ENCODE measurements around the gene KLLN.
"Not testable (repeated sequence)": the region's sequence is repeated elsewhere in the genome, so short reads cannot be mapped to it uniquely, and the experiment has no call there.

The KLLN gene, protein sequence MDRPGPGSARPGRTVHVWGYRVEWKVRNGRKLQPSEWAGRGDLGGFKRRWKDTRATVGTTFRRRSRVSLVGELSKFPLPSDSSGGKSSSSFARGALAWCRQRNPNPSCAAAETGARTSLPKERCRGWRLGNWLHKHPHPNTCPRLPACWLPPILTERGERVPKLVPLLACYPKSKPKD

DNA sequence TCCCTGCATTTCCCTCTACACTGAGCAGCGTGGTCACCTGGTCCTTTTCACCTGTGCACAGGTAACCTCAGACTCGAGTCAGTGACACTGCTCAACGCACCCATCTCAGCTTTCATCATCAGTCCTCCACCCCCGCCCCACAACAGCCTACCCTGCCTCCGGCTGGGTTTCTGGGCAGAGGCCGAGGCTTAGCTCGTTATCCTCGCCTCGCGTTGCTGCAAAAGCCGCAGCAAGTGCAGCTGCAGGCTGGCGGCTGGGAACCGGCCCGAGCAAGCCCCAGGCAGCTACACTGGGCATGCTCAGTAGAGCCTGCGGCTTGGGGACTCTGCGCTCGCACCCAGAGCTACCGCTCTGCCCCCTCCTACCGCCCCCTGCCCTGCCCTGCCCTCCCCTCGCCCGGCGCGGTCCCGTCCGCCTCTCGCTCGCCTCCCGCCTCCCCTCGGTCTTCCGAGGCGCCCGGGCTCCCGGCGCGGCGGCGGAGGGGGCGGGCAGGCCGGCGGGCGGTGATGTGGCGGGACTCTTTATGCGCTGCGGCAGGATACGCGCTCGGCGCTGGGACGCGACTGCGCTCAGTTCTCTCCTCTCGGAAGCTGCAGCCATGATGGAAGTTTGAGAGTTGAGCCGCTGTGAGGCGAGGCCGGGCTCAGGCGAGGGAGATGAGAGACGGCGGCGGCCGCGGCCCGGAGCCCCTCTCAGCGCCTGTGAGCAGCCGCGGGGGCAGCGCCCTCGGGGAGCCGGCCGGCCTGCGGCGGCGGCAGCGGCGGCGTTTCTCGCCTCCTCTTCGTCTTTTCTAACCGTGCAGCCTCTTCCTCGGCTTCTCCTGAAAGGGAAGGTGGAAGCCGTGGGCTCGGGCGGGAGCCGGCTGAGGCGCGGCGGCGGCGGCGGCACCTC is at the start of gene KLLN, which contains the start of gene PTEN:
Gene KLLN (minus strand): TSS at position 481 of the 891 bp plus-strand sequence. CDS start 1,046 bp downstream, outside the sequence.
Gene PTEN (plus strand): TSS at position 573 of the 891 bp plus-strand sequence. CDS start 845 bp downstream, outside the sequence.
- DNase-seq, result peak; percentile 89

DNA sequence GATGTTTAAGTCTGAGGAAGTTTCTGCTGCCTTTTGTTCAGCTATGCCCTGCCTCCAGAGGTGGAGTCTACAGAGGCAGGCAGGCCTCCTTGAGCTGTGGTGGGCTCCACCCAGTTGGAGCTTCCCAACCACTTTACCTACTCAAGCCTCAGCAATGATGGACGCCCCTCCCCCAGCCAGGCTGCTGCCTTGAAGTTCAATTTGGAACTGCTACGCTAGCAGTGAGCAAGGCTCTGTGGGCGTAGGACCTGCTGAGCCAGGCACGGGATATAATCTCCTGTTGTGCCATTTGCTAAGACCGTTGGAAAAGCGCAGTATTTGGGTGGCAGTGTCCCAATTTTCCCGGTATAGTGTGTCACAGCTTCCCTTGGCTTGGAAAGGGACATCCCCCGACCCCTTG is 40.1 kb upstream of the KLLN start:
- not testable (repeated sequence) for DNase-seq

DNA sequence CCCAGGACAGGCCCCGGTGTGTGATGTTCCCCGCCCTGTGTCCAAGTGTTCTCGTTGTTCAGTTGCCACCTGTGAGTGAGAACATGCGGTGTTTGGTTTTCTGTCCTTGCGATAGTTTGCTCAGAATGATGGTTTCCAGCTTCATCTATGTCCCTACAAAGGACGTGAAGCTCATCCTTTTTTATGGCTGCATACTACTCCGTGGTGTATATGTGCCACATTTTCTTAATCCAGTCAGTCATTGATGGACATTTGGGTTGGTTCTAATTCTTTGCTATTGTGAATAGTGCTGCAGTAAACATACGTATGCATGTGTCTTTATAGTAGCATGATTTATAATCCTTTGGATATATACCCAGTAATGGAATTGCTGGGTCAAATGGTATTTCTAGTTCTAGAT is 34.6 kb upstream of the KLLN start:
- not testable (repeated sequence) for DNase-seq

DNA sequence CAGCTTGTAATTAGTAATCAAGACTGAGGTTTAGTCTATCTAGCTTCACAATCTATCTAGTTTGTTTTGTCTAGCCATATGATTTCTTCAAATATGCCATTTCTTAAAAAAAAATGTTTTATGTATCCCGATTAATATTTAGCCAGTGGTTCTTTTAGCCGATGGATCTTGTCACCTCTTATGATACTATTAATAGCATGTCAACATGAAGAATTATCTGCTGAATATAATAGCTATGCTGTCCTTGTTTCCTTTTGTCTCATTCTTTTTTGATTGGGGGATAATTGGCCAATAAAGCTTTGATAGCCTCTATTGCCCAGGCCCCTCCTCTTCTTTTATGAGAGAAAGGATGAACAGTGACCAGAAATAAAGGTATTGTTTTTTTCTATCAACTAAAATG is 32.9 kb upstream of the KLLN start:
- DNase-seq, result no peak

DNA sequence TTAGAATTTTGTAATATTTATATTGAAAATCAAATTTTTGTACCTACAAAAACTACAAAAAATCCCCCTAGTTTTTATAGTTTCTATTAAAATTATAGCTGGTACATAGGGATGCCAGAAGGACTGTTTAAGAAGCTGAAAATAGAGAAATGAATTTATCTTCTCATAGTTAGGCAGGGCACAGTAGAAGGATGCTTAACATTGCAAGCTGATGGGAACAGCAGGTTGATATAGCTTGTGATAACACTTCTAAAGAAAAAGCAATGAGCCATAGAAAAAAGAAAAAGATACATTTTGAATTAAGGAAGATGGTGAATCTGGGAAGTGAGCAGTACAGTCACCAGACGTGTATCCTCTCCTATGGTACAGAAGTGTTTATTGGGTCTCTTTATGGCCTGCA is 32.1 kb upstream of the KLLN start:
- no peak for DNase-seq

DNA sequence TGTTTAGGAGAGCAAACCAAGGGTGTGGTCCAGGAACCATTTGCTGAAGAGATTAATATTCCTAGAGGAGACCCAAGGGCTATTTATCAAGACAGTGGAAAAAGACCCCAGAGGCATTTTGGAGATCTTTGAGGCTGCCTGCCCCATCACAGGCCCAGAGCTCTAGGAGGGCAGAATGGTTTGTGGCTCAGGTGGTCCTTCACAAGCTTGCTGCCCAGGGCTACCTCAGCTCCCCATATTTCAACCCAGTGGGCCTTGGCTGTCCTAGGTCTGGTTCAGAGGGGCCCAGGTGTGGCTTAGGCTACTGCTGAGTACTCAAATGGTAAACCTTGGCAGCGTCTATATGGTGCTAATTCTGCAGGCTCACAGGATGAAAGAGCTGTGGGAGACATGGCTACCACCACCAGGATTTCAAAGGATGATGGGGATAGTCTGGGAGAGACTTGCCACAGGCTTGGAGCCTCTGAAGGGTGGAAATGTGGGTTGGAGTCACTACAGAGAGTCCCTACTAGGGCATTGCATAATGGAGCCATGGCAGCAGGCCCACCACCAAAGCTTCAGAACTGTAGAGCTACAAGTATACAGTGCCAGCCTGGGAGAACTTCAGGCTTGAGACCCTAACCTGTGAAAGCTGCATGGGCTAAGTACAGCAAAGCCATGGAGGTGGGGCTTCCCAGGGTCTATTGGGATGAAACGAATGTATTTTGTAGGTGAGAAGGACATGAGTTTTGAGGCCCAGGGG is 24.4 kb upstream of the KLLN start:
- no peak for DNase-seq

DNA sequence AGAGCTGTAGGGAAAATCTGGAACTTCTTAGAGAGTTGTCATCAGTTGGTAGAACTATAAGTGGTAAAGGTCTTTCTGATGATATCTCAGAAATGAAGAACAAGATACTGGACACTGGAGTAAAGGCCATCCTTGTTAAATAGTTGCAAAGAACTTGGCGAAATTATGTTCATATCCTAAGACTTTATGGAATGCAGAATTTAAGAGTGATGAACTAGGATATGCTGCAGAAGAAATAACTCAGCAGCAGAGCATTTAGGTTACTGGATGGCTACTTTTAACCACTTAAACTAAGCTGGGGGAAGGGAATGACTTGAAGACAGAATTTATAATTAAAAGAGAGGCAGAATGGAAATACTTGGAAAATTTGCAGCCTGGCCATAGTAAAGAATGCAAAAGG is 23.8 kb upstream of the KLLN start:
- no peak for DNase-seq

DNA sequence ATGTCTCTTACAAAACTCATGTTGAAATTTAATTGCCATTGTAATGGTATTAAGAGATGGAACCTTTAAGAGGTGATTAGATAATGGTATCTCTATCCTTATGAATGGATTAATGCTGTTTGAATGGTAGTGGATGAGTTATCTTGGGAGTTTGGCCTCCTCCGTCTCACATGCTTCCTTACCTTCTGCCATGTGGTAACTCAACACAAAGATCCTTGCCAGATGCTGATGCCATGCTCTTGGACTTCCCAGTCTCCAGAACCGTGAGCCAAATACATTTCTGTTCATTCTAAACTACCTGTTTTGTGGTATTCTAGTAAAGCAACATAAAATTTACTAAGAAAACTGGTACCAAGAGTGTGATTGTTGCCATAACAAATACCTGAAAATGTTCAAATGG is 23.3 kb upstream of the KLLN start:
- no peak for DNase-seq

DNA sequence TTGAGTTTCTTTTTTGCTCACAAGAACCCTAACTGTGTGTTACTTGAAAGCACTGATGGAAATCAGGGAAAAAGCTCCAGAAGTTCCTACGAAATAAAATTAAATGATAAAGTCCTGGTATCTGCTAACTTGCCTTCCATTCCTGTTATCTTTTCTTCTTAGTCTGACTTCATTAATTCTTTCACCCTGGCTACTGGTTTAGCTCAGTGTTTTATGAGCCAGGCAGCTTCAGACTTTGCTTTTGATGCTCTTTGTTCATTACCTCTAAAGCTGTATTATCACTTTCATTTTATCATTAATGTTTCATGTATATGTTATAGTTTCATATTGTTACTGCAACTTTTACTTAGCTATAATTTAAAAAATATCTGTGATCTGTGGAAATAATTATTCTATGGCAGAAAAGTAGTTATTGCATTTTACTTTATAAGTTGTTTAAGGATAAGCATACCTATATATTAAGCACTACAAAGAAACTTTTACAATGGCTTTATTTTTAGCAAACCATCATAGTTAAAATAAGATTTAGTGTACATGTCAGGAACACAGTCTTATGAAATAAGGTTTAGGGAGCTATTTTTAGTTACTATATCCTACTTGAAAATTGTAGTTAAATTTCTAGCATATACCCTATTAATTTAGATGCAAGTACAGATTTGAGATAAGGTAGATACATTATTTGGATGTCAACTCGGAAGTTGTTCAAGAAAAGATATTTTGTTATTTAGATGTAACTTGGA is 19.4 kb upstream of the KLLN start:
- no peak for DNase-seq

DNA sequence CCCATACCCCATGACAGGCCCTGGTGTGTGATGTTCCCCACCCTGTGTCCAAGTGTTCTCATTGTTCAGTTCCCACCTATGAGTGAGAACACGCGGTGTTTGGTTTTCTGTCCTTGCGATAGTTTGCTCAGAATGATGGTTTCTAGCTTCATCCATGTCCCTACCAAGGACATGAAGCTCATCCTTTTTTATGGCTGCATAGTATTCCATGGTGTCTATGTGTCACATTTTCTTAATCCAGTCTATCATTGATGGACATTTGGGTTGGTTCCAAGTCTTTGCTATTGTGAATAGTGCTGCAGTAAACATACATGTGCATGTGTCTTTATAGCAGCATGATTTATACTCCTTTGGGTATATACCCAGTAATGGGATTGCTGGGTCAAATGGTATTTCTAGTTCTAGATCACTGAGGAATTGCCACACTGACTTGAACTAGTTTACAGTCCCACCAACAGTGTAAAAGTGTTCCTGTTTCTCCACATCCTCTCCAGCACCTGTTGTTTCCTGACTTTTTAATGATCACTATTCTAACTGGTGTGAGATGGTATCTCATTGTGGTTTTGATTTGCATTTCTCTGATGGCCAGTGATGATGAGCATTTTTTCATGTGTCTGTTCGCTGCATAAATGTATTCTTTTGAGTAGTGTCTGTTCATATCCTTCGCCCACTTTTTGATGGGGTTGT is 18.2 kb upstream of the KLLN start:
- not testable (repeated sequence) for DNase-seq

DNA sequence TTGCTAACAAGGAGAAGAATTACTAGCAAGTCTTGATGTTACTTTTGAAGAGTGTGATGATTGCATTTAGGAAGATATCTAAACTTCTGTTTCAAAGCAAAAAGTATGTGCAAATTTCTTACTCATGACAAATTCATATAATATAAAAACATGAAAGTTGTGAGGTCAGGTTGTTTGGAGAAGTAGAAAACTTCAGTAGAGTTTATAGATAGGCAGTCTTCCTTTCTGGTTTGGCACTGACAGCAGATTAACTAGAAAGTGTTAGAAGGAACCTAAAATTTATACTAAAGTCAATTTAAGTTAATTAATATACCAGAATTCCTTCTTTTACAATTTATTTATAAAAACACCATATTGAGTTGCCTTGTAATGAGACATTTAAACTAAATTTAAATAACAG is 17.0 kb upstream of the KLLN start:
- DNase-seq, result no peak

DNA sequence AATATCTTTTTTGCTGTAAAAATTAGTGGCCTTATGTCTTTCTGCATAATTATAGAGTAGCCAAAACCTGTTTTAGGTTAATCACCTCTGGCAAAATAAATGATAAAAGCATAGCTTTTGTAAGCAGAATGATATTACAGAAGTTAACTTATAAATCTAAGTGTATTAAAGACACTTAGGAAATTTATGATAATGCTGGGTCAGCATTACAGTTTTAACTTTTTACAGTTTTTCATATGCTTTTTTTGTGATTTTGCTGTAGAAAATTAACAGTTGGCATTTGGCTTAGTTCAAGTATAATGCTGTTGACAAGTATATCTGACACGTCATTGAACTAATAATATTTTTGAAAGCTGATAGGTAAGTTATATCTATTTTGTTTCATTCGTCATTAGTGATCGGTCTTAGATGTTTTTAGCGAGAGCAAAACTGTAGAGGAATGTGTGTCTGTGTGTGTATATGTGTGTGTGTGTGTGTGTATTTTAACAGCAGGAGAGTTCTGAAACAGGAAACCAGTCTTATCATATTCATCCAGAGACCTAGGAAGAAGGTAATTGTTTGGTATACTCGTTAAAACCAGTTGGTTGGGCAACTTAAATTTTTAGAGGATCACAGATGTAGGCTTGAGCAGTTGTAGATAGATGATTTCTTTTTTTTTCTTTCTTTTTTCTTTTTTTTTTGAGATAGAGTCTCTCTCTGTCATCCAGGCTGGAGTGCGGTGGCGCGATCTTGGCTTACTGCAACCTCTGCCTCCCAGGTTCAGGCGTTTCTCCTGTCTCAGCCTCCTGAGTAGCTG is 15.5 kb upstream of the KLLN start:
- DNase-seq, result no peak

DNA sequence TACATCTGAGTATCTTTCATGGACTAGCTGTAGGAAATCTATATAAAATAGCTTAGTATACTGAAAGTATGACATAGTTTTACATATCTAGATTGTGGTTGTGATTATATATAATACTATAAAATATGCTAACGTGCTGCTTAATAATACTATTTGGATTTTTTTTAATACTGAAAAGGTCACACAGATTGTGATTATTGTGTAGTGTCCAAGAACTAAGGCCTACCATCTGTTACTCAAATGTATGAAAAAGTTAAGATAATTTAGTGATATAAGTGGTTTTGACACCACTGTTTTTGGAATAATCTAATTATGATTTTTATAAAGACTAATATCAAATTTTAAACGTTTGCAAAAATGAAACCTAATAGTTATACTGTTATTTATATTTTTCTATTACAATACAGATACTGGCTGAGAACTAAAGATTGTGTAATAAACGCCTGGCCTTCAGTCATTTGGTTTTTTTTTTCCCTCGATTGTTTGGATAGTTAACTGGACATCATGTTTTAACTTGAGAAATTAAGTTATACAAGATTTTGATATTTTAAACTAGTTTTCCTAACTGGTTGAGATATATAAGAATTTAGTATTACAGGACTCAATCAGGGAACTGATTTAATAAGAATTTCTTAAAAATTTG is 12.7 kb upstream of the KLLN start:
- DNase-seq, result no peak

DNA sequence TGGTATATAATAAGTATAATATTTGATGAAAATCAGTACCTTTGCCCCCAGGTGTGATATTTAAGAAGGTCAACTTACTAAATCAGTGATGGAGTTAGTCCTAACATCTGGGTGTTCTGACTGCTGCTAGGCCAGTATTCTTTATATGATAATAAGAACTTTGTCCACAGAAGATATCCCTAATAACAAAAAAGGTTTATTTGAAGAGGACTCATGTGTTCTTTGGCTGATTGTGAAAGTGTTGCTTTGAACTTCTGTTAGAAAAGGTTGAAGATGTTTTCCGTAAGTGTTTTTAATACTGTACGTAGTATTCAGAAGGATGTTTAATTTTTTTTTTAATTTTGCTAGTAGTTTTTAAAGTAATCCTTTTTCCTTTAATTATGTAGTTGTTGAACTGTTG is 10.3 kb upstream of the KLLN start:
- DNase-seq, result no peak

DNA sequence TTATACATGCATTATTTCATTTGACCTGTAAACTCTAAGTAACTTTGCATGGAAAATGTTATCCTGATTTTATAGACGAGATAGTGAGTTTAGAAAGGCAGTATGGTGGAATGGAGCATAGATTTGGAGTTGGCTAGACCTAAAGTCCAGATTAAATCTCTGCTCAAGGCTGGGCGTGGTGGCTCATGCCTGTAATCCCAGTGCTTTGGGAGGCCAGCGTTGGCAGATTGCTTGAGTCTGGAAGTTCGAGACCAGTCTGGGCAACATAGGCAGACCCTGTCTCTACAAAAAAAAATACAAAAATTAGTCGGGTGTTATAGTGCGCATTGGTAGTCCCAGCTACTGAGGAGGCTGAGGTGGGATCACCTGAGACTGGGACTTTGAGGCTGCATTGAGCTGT is 9.5 kb upstream of the KLLN start:
- DNase-seq, result no peak

DNA sequence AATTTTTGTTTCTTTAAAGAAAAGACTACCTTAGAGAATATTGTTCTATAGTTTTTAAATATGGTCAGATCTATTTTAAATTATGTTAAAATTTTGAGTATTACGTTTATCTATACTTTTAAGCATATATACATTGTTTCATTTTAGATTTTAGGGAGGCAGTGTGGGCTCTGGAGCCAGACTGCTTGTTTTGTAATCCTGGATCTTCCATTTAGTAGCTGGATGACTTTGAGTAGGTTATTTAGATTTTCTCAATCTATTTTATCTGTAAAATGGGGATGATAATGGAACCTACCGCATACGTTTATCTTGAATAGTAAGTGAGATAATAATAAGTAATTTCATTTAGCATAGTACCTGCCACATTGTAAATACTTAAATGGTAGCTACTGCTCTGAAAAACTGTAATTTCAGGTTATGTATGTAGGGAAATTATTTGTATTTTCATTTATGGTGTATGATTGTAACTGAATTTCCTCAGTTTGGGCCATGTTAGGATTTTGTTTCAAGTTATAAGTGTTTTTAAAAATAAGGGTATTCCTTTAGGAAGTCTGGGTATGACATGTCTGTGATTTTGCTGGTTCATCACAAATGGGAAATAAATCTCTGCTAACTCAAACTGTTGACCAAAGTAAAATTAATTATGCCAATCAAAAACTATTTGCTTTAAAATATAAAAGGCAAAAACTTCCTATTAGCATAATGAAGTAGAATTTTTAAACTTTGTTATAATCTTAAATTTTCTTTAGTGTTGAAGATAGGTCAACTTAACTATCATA is 6.6 kb upstream of the KLLN start:
- no peak for DNase-seq

DNA sequence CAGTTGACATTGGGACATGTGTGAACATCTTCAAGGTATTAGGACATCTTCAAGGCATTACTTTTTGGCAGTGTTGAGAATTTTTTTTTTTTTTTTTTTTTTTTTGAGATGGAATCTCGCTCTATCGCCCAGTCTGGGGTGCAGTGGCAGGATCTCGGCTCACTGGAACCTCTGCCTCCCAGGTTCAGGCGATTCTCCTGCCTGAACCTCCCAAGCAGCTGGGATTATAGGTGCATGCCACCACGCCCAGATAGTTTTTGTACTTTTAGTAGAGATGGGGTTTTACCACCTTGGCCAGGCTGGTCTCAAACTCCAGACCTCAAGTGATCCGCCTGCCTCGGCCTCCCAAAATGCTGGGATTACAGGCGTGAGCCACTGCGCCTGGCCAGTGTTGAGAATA is 5.8 kb upstream of the KLLN start:
- not testable (repeated sequence) for DNase-seq

DNA sequence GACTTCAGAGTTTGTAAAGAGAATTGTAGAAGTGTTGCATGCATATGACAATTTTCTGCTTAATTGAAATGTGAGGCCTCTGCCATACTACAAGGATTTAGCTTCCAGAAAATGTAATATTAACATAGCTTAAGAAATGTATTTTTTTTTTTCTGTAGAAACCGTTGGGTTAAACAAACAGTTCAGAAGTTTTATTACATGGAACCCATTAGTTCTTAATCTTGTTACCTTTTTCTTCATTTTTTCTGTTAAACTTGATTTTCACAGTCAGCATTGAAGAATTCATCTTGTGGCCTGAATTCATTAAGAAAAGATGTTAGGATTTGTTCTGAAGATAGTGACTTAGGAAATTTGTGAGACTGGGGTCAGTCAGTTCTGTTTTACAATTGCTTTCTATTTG is 4.9 kb upstream of the KLLN start:
- DNase-seq, result no peak

DNA sequence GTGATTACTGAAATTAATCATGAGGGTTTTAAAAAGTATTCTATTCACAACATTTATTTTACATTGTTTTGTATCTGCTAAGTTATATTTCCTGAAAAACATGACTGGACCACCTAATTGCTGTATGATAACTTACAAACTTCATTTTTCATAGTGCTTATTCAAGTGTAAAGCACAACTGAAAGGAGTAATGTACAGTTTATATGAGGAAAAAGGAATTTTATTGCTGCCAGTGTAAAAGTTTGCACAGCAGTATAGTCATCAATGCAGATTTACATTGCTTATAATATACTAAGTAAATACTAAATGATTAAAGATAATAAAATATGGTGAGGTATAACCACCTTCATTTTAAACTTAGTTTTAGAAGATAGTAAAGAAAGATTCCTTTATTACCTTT is 4.1 kb upstream of the KLLN start:
- DNase-seq, result no peak

DNA sequence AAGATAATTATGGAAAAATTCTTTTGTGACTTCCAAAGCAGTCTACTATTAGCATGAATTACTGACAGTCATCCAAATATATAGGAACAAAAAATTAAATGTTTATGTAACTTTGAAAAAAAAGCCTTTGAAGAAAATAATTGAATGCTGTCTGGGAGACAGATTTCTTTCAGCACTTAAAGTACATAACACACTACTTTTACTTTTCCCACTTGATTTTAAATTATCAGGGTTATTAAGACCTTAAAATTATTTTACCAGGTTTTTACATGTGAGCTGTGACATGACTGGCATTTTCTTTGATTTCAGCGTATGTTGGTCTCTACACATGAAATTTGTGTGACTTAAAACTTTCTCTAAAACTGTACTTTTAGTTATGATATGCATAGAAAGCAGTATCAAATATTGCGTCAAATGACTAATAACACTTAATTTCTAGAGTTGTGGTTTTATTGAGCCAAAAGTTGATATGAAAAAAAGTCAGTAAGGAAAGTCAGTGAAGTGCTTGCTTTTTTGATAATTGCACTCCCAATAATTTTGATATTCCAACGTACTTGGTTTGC is 3.2 kb upstream of the KLLN start:
- DNase-seq, result no peak

Measured in NCI-H2171 treated with DMSO at 0.1 percent for 48 hours (cell line).